C1 segment of cervical spinal cord (tissue), 14 donors: ENCODE measurements around the gene EDC4.
"Not testable (repeated sequence)": the region's sequence is repeated elsewhere in the genome, so short reads cannot be mapped to it uniquely, and the experiment has no call there.

Experiments
- DNase-seq, 14 donors: peaks; one replicate each; lab custom pipeline; 2025; lab: John Stamatoyannopoulos, UW

Gene EDC4, protein sequence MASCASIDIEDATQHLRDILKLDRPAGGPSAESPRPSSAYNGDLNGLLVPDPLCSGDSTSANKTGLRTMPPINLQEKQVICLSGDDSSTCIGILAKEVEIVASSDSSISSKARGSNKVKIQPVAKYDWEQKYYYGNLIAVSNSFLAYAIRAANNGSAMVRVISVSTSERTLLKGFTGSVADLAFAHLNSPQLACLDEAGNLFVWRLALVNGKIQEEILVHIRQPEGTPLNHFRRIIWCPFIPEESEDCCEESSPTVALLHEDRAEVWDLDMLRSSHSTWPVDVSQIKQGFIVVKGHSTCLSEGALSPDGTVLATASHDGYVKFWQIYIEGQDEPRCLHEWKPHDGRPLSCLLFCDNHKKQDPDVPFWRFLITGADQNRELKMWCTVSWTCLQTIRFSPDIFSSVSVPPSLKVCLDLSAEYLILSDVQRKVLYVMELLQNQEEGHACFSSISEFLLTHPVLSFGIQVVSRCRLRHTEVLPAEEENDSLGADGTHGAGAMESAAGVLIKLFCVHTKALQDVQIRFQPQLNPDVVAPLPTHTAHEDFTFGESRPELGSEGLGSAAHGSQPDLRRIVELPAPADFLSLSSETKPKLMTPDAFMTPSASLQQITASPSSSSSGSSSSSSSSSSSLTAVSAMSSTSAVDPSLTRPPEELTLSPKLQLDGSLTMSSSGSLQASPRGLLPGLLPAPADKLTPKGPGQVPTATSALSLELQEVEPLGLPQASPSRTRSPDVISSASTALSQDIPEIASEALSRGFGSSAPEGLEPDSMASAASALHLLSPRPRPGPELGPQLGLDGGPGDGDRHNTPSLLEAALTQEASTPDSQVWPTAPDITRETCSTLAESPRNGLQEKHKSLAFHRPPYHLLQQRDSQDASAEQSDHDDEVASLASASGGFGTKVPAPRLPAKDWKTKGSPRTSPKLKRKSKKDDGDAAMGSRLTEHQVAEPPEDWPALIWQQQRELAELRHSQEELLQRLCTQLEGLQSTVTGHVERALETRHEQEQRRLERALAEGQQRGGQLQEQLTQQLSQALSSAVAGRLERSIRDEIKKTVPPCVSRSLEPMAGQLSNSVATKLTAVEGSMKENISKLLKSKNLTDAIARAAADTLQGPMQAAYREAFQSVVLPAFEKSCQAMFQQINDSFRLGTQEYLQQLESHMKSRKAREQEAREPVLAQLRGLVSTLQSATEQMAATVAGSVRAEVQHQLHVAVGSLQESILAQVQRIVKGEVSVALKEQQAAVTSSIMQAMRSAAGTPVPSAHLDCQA (N-terminal part only)

DNA sequence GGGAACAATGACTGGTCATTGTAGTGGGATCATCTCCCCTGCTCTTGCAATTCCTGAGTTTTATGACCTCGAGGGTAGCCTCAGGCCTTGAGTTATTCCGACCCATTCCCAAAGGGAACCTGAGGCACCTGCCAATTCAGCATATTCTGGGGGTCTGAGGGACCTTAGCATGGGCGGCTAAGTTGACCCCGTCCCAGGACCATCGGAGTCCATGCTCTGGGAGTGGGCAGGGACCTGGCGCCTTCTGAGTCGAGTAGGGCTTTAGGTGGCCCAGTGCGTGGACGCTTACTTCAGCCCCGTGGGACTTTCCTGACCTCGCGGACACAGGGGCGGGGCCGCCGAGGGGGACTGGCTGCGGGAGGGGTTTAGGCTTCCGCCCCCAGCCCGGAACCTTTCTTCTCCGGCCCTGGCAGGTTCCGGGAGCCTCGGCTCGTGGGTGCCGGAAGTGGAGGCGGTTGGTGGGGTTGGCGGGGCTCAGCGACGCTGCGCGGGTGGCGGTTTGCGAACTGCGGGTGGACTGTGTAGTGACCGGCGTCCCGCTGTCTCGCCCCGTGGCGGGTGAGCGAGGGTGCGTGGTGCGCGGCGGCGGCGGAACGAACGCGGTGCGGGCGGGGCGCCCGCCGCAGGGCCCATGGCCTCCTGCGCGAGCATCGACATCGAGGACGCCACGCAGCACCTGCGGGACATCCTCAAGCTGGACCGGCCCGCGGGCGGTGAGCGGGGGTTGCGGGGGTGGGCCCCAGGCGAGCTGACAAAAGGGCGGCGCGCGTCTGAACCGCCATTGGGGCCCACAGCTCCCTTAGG, at the start of gene EDC4:
EDC4 (plus strand) TSS at position 422 of the 804 bp plus-strand sequence; CDS start at position 632, 210 bp downstream.
- peak in 13 of 14 donors; percentile 5 to 82 (median 60) for DNase-seq

DNA sequence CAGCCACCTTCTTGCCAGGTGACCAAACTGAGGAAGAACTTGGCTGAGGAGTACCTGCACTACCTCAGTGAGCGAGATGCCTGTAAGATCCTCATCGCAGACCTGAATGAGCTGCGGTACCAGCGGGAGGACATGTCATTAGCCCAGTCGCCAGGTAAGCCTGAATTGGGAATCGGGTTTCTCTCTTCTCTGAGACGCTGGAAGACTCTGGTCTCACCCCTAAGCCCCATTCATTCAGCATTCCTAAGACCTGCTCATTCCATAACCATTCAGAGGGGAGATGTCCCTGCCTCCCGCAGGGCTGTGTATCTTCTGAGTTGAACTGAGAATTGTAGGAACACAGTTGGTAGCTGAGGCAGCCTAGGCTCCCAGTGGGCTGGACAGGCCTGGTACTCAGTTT, 47.7 kb upstream of the EDC4 start:
- DNase-seq: no peak

DNA sequence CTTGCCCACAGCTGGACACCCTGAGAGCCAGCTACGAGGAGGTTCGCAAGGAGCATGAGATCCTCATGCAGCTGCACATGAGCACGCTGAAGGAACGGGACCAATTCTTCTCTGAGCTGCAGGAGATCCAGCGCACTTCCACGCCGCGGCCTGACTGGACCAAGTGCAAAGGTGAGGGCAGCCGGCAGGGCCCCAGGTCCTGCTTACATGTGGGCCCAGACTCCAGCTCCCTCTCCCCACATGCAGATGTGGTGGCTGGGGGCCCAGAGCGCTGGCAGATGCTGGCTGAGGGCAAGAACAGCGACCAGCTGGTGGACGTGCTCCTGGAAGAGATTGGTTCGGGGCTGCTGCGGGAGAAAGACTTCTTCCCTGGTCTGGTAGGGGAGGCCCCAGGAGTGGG, 46.9 kb upstream of the EDC4 start:
- DNase-seq: no peak

DNA sequence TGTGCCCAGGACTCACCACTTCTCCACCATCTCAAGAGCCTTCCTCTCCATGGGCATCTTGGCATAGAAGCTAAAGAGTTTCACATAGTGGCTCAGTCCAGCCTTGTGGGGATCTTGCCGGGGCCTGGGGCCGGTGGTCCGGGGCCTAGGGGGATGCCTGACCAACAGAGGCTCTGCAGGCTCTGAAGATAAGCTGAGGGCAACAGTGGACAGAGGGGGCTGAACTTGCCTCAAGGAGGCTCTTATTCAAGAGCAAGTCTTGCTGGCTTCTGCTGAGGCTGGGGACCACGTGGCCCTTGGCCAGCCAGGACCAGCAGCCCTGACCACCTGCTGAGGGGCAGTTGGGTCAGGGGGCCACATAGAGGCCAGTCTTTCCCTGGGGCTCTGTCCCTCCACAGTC, 44.2 kb upstream of the EDC4 start:
- no peak for DNase-seq

DNA sequence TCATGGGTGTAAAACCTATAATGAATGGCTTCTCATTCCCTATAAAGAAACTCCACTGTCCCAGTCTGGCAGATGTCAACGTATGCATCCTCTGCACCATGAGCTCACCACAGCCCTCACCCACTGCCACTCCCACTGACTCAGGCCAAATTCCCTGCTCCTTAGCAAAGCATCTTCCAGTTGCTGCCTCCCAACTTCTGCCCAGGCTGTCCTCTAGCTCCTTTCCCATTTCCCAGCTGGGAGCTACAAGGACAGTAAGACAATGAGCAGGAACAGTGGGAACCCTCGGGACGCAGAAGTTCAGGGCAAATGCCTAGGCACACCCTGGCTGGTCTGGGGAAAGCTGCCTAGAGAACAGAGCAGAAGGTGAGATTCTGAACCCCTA, 39.8 kb upstream of the EDC4 start:
- no peak for DNase-seq

DNA sequence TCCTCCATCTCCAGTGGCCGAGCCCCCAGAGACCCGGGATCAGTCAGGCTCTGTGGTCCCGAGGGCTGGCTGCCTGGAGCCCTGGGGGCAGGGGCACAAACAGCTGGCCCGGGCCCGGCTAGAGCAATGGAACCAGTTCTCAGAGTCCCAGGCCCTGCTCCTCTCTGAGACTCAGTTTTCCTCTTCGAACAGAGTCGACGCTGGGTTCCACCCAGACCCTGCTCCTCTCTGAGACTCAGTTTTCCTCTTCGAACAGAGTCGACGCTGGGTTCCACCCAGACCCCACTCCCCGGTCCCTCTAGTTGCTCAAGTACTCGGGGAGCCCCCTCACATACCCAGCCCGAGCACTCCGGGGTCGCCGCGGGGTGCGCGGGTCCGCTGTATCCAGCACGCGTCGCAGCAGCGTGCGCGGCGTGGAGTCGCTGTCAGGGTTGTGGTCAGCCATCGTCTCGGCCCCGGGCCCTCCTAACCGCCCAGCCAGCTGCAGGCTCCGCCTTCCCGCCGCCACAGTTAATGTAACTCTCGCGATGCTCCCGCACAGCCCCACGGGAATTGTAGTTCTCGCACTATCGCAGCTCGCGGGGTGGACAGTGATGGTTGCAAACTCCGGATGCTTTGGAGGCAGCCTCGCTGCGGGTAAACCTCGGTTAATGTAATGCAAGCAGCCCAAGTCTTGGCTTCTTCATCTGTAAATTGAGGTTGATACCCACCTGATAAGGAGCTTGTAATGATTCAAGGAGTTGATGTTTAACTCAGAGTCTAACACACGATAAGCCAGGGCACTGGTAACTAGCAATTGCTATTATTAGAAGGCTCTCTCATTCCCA, 39.2 kb upstream of the EDC4 start:
- peak; percentile 41 to 89 (median 84) for DNase-seq

DNA sequence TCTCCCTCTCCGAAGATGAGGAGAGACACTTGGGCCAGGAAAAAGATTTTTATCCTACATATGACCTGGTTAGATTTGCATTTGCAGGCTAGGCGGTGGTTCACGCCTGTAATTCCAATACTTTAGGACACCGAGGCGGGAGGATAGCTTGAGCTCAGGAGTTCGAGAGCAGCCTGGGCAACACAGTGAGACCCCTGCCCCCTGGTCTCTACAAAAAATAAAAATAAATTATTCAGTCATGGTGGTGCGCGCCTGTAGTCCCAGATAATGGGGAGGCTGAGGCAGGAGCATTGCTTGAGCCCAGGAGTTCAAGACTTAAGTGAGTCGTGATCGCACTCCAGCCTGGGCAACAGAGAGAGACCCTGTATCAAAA, 38.6 kb upstream of the EDC4 start:
- no peak for DNase-seq

DNA sequence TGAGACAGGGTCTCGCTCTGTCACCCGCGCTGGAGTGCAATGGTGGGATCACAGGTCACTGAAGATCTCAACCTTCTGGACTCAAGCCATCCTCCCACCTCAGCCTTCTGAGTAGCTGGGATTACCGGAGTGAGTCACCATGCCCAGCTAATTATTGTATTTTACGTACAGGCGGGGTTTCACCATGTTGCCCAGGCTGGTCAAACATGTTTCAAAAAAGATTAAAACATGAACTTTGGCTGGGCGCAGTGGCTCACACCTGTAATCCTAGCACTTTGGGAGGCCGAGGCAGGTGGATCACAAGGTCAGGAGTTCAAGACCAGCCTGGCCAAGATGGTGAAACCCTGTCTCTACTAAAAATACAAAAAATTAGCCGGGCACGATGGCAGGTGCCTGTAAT, 35.7 kb upstream of the EDC4 start:
- DNase-seq: not testable (repeated sequence)

DNA sequence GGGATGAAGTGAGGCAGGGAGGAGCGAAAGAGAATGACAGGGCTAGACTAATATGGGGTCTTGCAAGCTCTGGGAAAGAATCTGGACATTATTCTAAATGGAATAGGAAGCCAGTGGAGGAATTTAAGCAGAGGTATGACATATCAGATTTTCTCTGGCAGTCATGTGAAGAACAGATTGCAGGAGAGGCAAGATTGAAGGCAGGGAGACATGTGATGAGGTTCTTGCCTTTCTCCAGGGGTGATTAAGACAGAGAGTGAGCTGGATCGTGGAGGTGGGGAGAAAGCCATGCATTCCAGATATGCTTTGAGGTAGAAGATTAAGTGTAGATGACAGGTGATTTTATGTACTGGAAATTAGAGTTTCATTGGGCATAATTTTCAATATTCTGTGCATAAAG, 35.0 kb upstream of the EDC4 start:
- no peak for DNase-seq

DNA sequence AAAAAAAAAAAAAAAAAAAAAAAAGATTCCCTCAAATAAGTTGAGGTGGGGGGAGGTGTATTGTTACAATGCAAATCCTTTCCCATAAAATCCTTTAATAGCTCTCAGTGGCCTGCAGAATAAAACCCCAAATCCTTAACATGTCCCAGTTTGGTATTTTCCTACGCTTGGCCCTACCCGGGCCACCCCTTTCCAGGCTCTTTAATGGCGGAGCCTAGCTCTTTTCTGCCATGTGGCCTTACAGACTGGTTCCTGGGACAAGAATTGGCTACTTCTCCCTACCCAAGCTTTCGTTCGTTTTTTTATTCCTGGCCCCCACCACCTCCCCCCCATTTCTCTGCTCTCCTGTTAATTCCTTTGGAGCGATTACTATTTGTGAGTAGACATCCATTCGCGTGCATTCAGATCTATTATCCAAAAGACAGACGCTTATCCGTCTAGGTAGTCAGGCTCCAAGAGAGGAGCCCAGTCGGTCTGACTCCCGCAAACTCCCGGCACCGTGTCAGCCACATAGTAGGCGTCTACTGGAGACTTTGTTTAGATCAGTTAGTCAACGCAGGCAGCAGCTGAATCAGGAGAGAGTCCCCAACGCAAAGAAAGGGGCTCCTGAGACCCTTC, 31.5 kb upstream of the EDC4 start:
- DNase-seq: no peak

DNA sequence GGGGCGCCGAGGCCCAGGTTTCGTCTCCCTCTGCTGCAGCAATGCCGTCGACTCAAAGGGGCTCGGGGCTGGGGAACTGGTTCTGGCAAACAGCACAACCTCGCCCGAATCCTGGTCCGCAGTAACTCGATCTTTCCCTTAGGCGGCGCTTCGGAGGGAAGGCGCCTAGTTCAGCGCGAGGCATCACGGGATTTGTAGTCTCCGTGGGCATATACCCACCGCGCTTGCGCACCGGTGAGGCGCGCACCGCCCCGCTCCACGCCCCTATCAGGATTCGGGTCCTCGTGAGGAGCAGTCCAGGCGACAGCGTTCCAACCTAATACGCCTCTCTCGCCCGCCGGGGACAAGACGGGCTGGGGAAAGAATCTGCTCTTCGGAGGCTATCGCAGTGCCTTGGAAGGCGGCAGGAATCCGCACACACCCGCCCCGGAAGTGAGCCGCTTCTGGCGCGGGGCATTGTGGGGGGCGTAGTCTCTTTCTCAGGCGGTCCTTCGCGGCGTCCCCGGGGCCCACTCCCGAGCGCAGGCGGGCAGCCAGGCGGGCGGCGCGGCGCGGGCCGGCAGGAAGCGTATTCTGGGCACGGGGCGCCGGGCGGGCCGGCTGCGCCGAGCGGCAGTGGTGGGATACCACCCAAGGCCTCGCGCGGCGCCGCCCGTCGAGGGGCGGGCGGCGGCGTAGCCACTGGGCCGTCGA, 30.9 kb upstream of the EDC4 start, which contains the start of gene THAP11:
THAP11 (plus strand) TSS at position 505 of the 693 bp plus-strand sequence. CDS start 235 bp downstream, outside the sequence.
- peak; percentile 68 to 100 (median 94) for DNase-seq

DNA sequence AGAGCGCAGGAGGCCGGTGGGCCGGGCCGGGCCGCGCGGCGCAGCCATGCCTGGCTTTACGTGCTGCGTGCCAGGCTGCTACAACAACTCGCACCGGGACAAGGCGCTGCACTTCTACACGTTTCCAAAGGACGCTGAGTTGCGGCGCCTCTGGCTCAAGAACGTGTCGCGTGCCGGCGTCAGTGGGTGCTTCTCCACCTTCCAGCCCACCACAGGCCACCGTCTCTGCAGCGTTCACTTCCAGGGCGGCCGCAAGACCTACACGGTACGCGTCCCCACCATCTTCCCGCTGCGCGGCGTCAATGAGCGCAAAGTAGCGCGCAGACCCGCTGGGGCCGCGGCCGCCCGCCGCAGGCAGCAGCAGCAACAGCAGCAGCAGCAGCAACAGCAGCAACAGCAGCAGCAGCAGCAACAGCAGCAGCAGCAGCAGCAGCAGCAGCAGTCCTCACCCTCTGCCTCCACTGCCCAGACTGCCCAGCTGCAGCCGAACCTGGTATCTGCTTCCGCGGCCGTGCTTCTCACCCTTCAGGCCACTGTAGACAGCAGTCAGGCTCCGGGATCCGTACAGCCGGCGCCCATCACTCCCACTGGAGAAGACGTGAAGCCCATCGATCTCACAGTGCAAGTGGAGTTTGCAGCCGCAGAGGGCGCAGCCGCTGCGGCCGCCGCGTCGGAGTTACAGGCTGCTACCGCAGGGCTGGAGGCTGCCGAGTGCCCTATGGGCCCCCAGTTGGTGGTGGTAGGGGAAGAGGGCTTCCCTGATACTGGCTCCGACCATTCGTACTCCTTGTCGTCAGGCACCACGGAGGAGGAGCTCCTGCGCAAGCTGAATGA, 30.1 kb upstream of the EDC4 start:
- DNase-seq: peak in 12 of 14 donors; percentile 10 to 76 (median 62)

DNA sequence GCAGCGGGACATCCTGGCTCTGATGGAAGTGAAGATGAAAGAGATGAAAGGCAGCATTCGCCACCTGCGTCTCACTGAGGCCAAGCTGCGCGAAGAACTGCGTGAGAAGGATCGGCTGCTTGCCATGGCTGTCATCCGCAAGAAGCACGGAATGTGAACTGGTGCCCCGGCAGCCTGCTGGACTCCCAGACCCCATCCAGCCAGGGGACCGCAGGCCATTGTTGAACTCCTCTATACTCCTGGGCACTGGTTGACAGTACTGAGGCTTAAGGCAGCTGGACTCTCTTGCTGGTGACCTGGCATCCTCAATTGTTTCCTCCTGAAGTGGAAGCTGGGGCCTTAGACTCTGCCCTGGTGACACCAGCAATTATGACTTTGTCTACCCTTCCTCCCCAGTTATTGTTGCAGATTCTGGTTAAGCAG, 29.5 kb upstream of the EDC4 start:
- DNase-seq: peak in 3 of 14 donors; percentile 35 to 49 (median 44)

DNA sequence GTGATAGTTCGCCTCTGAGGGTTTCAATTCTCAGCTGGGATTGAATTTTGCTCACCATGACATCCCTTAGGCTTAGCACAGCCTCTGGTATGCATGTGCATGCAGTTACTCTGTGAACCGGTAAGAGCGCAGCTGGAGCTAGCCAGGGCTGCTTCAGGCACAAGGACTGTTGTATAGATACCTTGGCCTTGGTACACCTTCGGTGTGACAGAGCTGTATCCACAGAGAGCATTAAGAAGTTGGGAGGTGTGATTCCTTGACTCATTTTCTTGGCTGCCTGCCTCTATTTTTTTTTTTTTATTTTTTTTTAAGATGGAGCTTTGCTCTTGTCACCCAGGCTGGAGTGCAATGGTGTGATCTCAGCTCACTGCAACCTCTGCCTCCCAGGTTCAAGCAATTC, 28.4 kb upstream of the EDC4 start:
- DNase-seq: no peak

DNA sequence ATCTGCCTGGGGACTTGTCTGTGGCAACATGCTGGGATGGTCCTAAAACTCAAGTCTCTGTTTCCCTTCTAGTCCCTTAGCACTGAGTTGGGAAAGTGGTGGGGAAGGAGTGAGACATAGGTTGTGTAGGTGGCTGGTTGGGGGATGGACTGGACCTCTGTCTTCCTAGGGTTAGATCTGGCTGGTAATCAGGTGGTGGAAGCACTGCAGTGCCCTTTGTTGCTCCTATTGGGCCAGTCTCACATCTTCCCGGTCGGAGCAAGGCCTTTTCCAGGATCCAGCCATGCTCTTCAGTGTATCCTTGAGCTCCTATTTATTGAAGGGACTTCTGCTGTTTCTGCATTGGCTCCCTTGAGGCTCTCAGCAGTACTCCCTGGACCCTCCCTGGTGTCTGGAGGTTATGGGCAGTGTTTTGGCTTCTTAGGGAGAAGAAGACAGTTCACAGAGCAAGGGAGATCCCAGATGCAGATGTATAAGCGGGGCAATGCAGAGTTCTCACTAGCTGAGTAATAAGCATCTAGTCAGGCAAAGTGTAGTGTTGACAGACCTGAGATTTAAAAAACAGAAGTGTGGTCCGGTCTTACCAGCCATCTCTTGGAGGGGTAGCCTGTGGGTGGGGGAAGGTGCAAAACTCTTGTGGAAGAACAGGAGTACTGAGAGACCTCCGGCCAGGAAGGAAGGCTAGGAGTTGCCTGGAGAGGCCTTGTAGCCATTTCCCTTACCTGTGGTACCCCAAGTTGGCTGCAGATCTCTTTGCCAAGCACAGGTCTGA, 27.4 kb upstream of the EDC4 start:
- no peak for DNase-seq

DNA sequence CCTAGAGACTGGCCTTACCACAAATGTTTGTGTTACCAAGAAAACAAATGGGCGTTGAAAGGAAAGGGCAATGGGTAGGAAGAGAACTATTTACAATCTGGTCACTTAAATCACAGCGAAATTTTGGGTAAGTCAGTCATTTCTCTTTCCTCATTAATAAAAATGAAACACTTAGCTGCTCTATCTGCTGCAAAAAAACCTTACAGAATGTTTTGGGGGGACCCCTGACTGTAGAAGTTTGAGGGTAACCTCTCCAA, 26.9 kb upstream of the EDC4 start:
- no peak for DNase-seq

DNA sequence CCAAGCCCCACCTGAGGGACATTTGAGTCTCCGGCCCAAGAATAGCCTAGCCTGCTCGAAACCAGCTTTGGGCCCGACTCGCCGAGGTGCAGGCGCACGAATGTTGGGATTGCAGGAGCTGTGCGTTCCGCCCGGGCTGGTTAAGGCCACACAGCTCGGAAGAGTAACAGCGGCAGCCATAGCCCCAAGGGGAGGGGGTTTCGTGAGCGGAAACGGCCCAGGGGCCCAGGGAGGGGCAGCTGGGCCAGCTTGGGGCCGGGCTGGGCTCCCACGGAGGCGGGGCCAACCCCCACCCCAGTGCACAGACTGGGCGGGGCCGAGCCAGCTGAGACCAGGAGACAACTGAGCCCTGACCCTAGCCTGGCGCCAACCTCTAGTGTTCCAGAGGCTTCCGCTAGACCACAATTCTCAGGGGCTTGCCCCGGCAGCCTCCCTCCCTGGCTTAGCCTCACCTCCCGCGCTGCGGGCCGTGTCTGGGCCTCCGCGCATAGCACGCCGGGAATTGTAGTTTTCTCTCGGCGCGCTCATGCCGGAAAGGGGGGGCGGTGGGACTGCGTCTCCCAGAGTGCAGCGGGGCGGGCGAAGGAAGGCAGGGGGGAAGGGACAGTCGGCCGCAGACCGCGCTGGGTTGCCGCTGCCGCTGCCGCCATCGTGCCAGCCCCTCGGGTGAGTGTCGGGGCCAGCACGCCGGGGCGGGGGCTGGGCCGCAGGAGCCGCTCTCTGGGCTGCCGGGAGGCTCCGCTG, 26.4 kb upstream of the EDC4 start, which contains the start of gene NUTF2:
NUTF2 (plus strand) TSS at position 614 of the 744 bp plus-strand sequence. CDS start 18,198 bp downstream, outside the sequence.
- peak; percentile 85 to 96 (median 92) for DNase-seq
